ENCODE measurements around the gene KCNA1. TPM values are rescaled to one million over a fixed set of nuclear protein-coding genes. Genes with fewer than 3 reads are reported as not detected.

Gene KCNA1
- total RNA-seq, 1 experiment from 2014 or later: 0.98 TPM

GRCh38 chr12:4958697-4959375, 49.1 kb downstream of the KCNA1 start:
- H3K27ac Mint-ChIP-seq: peak overlapping the region in 1 of 3 experiments; percentile 45; a peak in 1 of 7 replicates
- no peak overlapping the region for H2AFZ ChIP-seq (ENCODE audit: low read length)
- TF ChIP-seq, protein P1, sequence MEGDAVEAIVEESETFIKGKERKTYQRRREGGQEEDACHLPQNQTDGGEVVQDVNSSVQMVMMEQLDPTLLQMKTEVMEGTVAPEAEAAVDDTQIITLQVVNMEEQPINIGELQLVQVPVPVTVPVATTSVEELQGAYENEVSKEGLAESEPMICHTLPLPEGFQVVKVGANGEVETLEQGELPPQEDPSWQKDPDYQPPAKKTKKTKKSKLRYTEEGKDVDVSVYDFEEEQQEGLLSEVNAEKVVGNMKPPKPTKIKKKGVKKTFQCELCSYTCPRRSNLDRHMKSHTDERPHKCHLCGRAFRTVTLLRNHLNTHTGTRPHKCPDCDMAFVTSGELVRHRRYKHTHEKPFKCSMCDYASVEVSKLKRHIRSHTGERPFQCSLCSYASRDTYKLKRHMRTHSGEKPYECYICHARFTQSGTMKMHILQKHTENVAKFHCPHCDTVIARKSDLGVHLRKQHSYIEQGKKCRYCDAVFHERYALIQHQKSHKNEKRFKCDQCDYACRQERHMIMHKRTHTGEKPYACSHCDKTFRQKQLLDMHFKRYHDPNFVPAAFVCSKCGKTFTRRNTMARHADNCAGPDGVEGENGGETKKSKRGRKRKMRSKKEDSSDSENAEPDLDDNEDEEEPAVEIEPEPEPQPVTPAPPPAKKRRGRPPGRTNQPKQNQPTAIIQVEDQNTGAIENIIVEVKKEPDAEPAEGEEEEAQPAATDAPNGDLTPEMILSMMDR (conservative IDR thresholded peaks at IDR 0.05): no peak

More at GRCh38 chr12:4958697-4959375, 49.1 kb downstream of the KCNA1 start:
- H4K5ac ChIP-seq (ENCODE audit: insufficient read length, low read depth, low read length): no peak overlapping the region
- H3K9ac ChIP-seq (ENCODE audit: extremely low read depth, insufficient read length, low read length): no peak overlapping the region
- no peak overlapping the region for H2BK15ac ChIP-seq (ENCODE audit: low read depth, low read length)
- H3K4me2 ChIP-seq (ENCODE audit: insufficient read depth, insufficient read length, low read length): no peak overlapping the region
- H3K9me3 Mint-ChIP-seq: no peaks in the 10 kb centered on the region
- H3K18ac ChIP-seq (ENCODE audit: insufficient read length, low read depth, low read length): no peak overlapping the region
- no peak overlapping the region for H2BK5ac ChIP-seq (ENCODE audit: insufficient read length, low read length)
- peaks cover 9 to 11% of the 10 kb centered on the region in 2 experiments for H3K4me1 Mint-ChIP-seq
- H3K36me3 Mint-ChIP-seq (ENCODE audit: insufficient read depth in 1 of 3, low read depth in 3 of 3): no peaks in the 10 kb centered on the region; a peak in 1 of 7 replicates
- no peak overlapping the region for H2BK120ac ChIP-seq (ENCODE audit: low read depth, low read length, poor library complexity, severe bottlenecking)
- H3K9me3 ChIP-seq (ENCODE audit: control insufficient read depth, low read depth, low read length): no peaks in the 10 kb centered on the region
- no peak for DNase-seq
- H2AK5ac ChIP-seq (ENCODE audit: insufficient read length, low read length): no peak overlapping the region
- H3K23ac ChIP-seq (ENCODE audit: insufficient read length, low read depth, low read length): no peak overlapping the region
- no peaks in the 10 kb centered on the region for H3K23me2 ChIP-seq (ENCODE audit: insufficient read length, low read depth, low read length, poor library complexity, severe bottlenecking)
- no CpG with 5 or more reads among the region's 6 CpGs for WGBS (ENCODE audit: extremely low coverage, insufficient read length, low lambda C conversion rate)
- no peak overlapping the region for H2BK12ac ChIP-seq (ENCODE audit: insufficient read length, low read depth, low read length)
- H3K4me1 ChIP-seq (ENCODE audit: insufficient read depth, low read length): no peaks in the 10 kb centered on the region
- no peak overlapping the region for H3K4ac ChIP-seq (ENCODE audit: low read depth, low read length)
- H4K91ac ChIP-seq (ENCODE audit: insufficient read length, low read depth, low read length): no peak overlapping the region
- H3K79me2 ChIP-seq (ENCODE audit: insufficient read depth, low read length): no peaks in the 10 kb centered on the region
- no peak overlapping the region for H2BK20ac ChIP-seq (ENCODE audit: low read depth, low read length, poor library complexity, severe bottlenecking)
- H3K27me3 Mint-ChIP-seq (ENCODE audit: low read depth): peaks cover 44% of the 10 kb centered on the region
- no peak overlapping the region for H3K14ac ChIP-seq (ENCODE audit: insufficient read depth, low read length)
- no peaks in the 10 kb centered on the region for H4K20me1 ChIP-seq (ENCODE audit: control insufficient read depth, insufficient read depth, insufficient read length)
- H3K79me1 ChIP-seq (ENCODE audit: insufficient read depth, low read depth, low read length, poor library complexity, severe bottlenecking): no peaks in the 10 kb centered on the region
- H3T11ph ChIP-seq (ENCODE audit: low read length): no peak overlapping the region
- H3K56ac ChIP-seq (ENCODE audit: insufficient read length, low read depth, low read length): no peak overlapping the region
- no peak overlapping the region for H4K8ac ChIP-seq (replicated peaks; ENCODE audit: insufficient read length, low read depth, low read length)
- H3K27me3 ChIP-seq (ENCODE audit: insufficient read depth, low read length): no peaks in the 10 kb centered on the region; the same call in 1 of the 2 replicates
- no peak overlapping the region for H3K4me3 Mint-ChIP-seq
- H3K27ac ChIP-seq (ENCODE audit: insufficient read length, low read depth, low read length): no peak overlapping the region
